HCT116 (cell line): ENCODE results near the gene GSG1L. TPM values are rescaled to one million over a fixed set of nuclear protein-coding genes. Genes with fewer than 3 reads are reported as not detected.

ENCODE experiments used
- ATAC-seq: fragments of 200-7000 bp; cut with Tn5 transposase; 2 replicates; pipeline ENCODE4 v1.9.1; 2020; ENCODE audit warnings: mild to moderate bottlenecking, moderate library complexity
- BruUV-seq: library from RNA; stranded (reverse); fragments of 400-500 nt; replicated peaks from 2 replicates; lab custom pipeline; 2021; lab: Mats Ljungman, UMichigan
- CTCF ChIA-PET: fragments of 300-600 bp; sonication (Branson Sonifier 250); formaldehyde crosslinking; loops from one replicate; lab custom pipeline; 2021; ENCODE audit warnings: antibody characterized with exemption; lab: Charles Lee
- POLR2A ChIA-PET: fragments of 300-600, 350-600 bp; sonication (Branson Sonifier 250); formaldehyde crosslinking; loops from one replicate; lab custom pipeline; 2021; ENCODE audit warnings: antibody characterized with exemption; lab: Charles Lee
- RAD21 ChIA-PET, 2 experiments: fragments of 300-600 bp; sonication (Branson Sonifier 250); formaldehyde crosslinking; loops; one replicate each; lab custom pipeline; 2023; ENCODE audit warnings: low total read pairs in 2 of 2; ENCODE audit not compliant: uncharacterized antibody in 2 of 2, unreplicated experiment in 2 of 2, low non-redundant PET in 1 of 2; lab: Charles Lee
- DNase-seq: peaks from one replicate; pipeline ENCODE4 v3.0.0-alpha.2; 2010; ENCODE audit warnings: low read depth, low spot score
- H2AFZ ChIP-seq: fragments of 200-600 bp; shearing (Covaris generic), sonication (generic); 2 replicates; pipeline ENCODE4 v1.6.1; 2017; ENCODE audit warnings: low read depth, mixed run types, mixed read lengths, antibody characterized with exemption, low read length; ENCODE audit not compliant: poor library complexity, severe bottlenecking
- H3K27ac ChIP-seq: 2 replicates; pipeline ENCODE4 v1.5.1; 2012; ENCODE audit warnings: low read depth, low read length
- H3K27me3 ChIP-seq: fragments of 200-600 bp; sonication (generic); 2 replicates; pipeline ENCODE4 v1.6.1; 2016; ENCODE audit warnings: mixed run types, low read length, mixed read lengths; ENCODE audit not compliant: insufficient read depth
- H3K36me3 ChIP-seq, 2 experiments: fragments of 200-500 bp in 1 of 2; fragments of 200-600 bp in 1 of 2; sonication (Bioruptor generic) in 1 of 2; sonication (generic) in 1 of 2; 2 replicates each; pipeline versions ENCODE4 v1.5.1 to v1.6.1; 2014 to 2016; ENCODE audit warnings: low read length in 2 of 2, inconsistent platforms in 1 of 2, mixed read lengths in 1 of 2, mixed run types in 1 of 2; ENCODE audit not compliant: insufficient read depth in 2 of 2, control insufficient read depth in 1 of 2
- H3K4me1 ChIP-seq, 2 experiments: fragments of 200-600 bp in 1 of 2; sonication (generic) in 1 of 2; 2 replicates each; pipeline versions ENCODE4 v1.5.1 to v1.6.1; 2012 to 2017; ENCODE audit warnings: low read length in 2 of 2, inconsistent platforms in 1 of 2, mild to moderate bottlenecking in 1 of 2, mixed read lengths in 1 of 2, mixed run types in 1 of 2, moderate library complexity in 1 of 2; ENCODE audit not compliant: insufficient read depth in 2 of 2, control insufficient read depth in 1 of 2
- H3K4me2 ChIP-seq: fragments of 200-600 bp; sonication (generic); 2 replicates; pipeline ENCODE4 v1.6.1; 2017; ENCODE audit warnings: mixed run types, low read length, mixed read lengths
- H3K4me3 ChIP-seq, 2 experiments: fragments of 200-600 bp in 1 of 2; sonication (generic) in 1 of 2; replicated peaks in 1 of 2; 2 replicates each; pipeline ENCODE4 v1.5.1; 2011 to 2016; ENCODE audit warnings: low read length in 2 of 2, control low read depth in 1 of 2, low read depth in 1 of 2, mild to moderate bottlenecking in 1 of 2, mixed read lengths in 1 of 2, mixed run types in 1 of 2
- H3K79me2 ChIP-seq: fragments of 200-600 bp; sonication (generic); 2 replicates; pipeline ENCODE4 v1.6.1; 2017; ENCODE audit warnings: mild to moderate bottlenecking, mixed run types, low read length, moderate library complexity, mixed read lengths; ENCODE audit not compliant: insufficient read depth
- H3K9ac ChIP-seq: fragments of 200-600 bp; sonication (generic); 2 replicates; pipeline ENCODE4 v1.6.1; 2016; ENCODE audit warnings: low read length, mixed read lengths
- H3K9me2 ChIP-seq: fragments of 200-600 bp; sonication (generic), shearing (Covaris generic); 2 replicates; pipeline ENCODE4 v1.6.1; 2017; ENCODE audit warnings: mixed run types, mild to moderate bottlenecking, moderate library complexity; ENCODE audit not compliant: insufficient read depth
- H3K9me3 ChIP-seq, 2 experiments: fragments of 200-500 bp in 1 of 2; fragments of 200-600 bp in 1 of 2; sonication (Bioruptor generic) in 1 of 2; sonication (generic) in 1 of 2; 2 replicates each; pipeline ENCODE4 v1.6.1; 2014 to 2017; ENCODE audit warnings: low read length in 2 of 2, mixed read lengths in 2 of 2, inconsistent platforms in 1 of 2, low read depth in 1 of 2, mild to moderate bottlenecking in 1 of 2, mixed run types in 1 of 2, moderate library complexity in 1 of 2; ENCODE audit not compliant: control insufficient read depth in 1 of 2, insufficient read depth in 1 of 2
- H4K20me1 ChIP-seq: fragments of 200-600 bp; sonication (generic), shearing (Covaris generic); 2 replicates; pipeline ENCODE4 v1.6.1; 2017; ENCODE audit warnings: mixed run types, mild to moderate bottlenecking, moderate library complexity; ENCODE audit not compliant: insufficient read depth
- EZH2phosphoT487 ChIP-seq: fragments of 200-600 bp; IDR thresholded peaks from 2 replicates; pipeline ENCODE4 v1.6.1; 2018; ENCODE audit warnings: antibody characterized with exemption, borderline replicate concordance
- POLR2AphosphoS5 ChIP-seq: IDR thresholded peaks from 2 replicates; pipeline ENCODE4 v1.6.1; 2011; ENCODE audit warnings: mild to moderate bottlenecking, low read depth, low read length, moderate library complexity
- RAD21 ChIP-seq: IDR thresholded peaks from 2 replicates; pipeline ENCODE4 v1.6.1; 2012; ENCODE audit warnings: low read depth, mild to moderate bottlenecking
- REST ChIP-seq: IDR thresholded peaks from 2 replicates; pipeline ENCODE4 v1.6.1; 2012; ENCODE audit warnings: low read depth
- YY1 ChIP-seq: IDR thresholded peaks from 2 replicates; pipeline ENCODE4 v1.6.1; 2011; ENCODE audit warnings: low read length, low read depth, moderate library complexity, mild to moderate bottlenecking; ENCODE audit not compliant: insufficient replicate concordance; ENCODE audit errors: extremely low read depth
- ZBTB33 ChIP-seq: IDR thresholded peaks from 2 replicates; pipeline ENCODE4 v1.6.1; 2011; ENCODE audit warnings: mild to moderate bottlenecking, low read length, moderate library complexity; ENCODE audit not compliant: insufficient replicate concordance; ENCODE audit errors: extremely low read depth
- intact Hi-C: fragments of 100-400 bp; cut with micrococcal nuclease; formaldehyde crosslinking; loops from 2 replicates; pipeline ENCODE4 v1.10.0; 2022
- total RNA-seq: library from RNA; stranded (reverse); gene quantifications from one replicate; pipeline ENCODE4 v1.2.1, GENCODE V29; 2021; ENCODE audit not compliant: unreplicated experiment

Gene GSG1L
- total RNA-seq, 1 experiment from 2014 or later = not detected

DNA sequence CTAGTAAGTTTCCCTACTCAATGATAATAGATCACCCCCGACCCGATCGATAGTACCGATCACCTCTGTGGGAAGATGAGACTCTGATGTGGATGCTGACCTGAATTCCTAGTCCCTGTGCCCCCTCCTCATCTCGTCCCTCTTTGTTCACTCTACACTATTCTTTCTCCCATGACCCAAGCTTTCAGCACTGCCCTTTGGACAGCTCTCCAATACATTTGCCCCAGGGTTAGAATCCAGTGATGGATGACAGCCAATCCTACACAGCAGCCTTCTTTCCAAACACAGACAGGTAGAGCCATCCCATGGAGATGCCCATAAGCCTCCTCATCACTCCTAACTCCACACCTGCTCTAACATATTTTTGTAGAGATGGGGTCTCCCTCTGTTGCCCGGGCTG, 141.1 kb downstream of the GSG1L start:
- BruUV-seq = no TSS peak
- ChIA-PET POLR2A (no interaction called here), CTCF (no interaction called here), RAD21 (no interaction called here)
- H4K20me1 ChIP-seq = no peaks in the 10 kb centered on the region
- H3K27ac ChIP-seq = no peak overlapping the region
- H3K36me3 ChIP-seq = no peaks in the 10 kb centered on the region
- H3K4me1 ChIP-seq = peaks cover 3 to 13% of the 10 kb centered on the region in 2 experiments; a peak in 2 of 4 replicates
- H3K9me3 ChIP-seq = no peaks in the 10 kb centered on the region
- H3K4me3 ChIP-seq = no peak overlapping the region
- H3K4me2 ChIP-seq = no peak overlapping the region
- H3K79me2 ChIP-seq = no peaks in the 10 kb centered on the region
- no peaks in the 10 kb centered on the region for H3K9me2 ChIP-seq
- TF ChIP-seq YY1 = no peak
- TF ChIP-seq ZBTB33 = no peak
- peak; percentile 69 for TF ChIP-seq REST
- no peak for TF ChIP-seq EZH2phosphoT487
- no peak for TF ChIP-seq POLR2AphosphoS5
- no peak for TF ChIP-seq RAD21
- no peak overlapping the region for H3K9ac ChIP-seq
- peaks cover 40% of the 10 kb centered on the region for H3K27me3 ChIP-seq
- intact Hi-C loops = no loop called here
- H2AFZ ChIP-seq = no peak overlapping the region
- DNase-seq = no peak
- ATAC-seq = no peak
